RWPE2 (cell line): ENCODE data around the gene HHATL.

Experiments used
- ATAC-seq: fragments of 200-7000 bp; cut with Tn5 transposase; 3 replicates; pipeline ENCODE4 v1.9.1; 2021; ENCODE audit warnings: low read depth
- DNase-seq: peaks from one replicate; pipeline ENCODE4 v3.0.0-alpha.2; 2020; ENCODE audit warnings: low spot score
- H3K27ac ChIP-seq: fragments of 450-650 bp; 2 replicates; pipeline ENCODE4 v1.5.1; 2017; ENCODE audit warnings: mild to moderate bottlenecking; ENCODE audit not compliant: poor library complexity, severe bottlenecking
- H3K27me3 ChIP-seq: fragments of 250-450 bp; sonication (Bioruptor Pico); 2 replicates; pipeline ENCODE4 v1.5.1; 2021; ENCODE audit warnings: mild to moderate bottlenecking, moderate library complexity; ENCODE audit not compliant: insufficient read depth, poor library complexity, severe bottlenecking
- H3K36me3 ChIP-seq: fragments of 250-450 bp; sonication (Bioruptor Pico); 2 replicates; pipeline ENCODE4 v1.5.1; 2020; ENCODE audit warnings: low read depth, mild to moderate bottlenecking, moderate library complexity
- H3K4me1 ChIP-seq: fragments of 250-450 bp; sonication (Bioruptor Pico); 2 replicates; pipeline ENCODE4 v1.5.1; 2021; ENCODE audit warnings: mild to moderate bottlenecking, moderate library complexity; ENCODE audit not compliant: insufficient read depth, poor library complexity, severe bottlenecking
- H3K4me3 ChIP-seq: fragments of 250-450 bp; sonication (Bioruptor Pico); 2 replicates; pipeline ENCODE4 v1.5.1; 2021; ENCODE audit warnings: mild to moderate bottlenecking, moderate library complexity; ENCODE audit not compliant: severe bottlenecking
- H3K9me3 ChIP-seq: fragments of 250-450 bp; sonication (Bioruptor Pico); 2 replicates; pipeline ENCODE4 v1.5.1; 2021; ENCODE audit warnings: mild to moderate bottlenecking, moderate library complexity; ENCODE audit not compliant: severe bottlenecking
- TF ChIP-seq, protein P1 (sequence below): fragments of 450-650 bp; IDR thresholded peaks from one replicate; pipeline ENCODE4 v1.5.1; 2017; ENCODE audit warnings: mild to moderate bottlenecking, moderate library complexity; ENCODE audit not compliant: poor library complexity, severe bottlenecking

HHATL gene

DNA sequence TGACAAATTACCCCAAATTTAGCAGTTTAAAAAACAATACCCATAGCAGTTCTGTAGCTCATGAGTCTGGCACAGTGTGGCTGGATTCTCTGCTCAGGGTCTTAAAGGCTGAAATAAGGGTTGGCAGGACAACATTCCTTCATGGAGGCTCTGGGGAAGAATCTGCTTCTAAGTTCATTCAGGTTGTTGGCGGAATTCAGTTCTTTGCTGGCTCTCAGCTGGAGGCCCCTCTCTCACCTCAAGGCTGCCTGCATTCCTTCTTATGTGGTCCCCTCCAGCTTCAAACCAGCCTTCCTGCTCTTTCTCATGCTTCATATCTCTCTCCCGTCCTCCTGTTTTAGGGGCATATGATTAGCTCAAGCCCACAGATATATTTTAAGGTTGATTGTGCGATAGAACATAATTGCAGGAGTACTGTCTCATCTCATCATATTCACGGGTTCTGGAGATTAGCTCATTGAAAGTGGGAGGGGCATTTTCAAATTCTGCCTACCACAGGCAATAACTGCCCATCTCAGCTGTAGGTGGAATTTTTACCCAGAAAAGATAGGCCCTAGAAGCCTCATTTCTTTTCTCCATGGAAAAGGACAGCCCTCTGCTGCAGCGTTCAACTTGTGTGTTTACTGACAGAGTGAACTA, 54.7 kb downstream of the HHATL start:
- TF ChIP-seq, protein P1, sequence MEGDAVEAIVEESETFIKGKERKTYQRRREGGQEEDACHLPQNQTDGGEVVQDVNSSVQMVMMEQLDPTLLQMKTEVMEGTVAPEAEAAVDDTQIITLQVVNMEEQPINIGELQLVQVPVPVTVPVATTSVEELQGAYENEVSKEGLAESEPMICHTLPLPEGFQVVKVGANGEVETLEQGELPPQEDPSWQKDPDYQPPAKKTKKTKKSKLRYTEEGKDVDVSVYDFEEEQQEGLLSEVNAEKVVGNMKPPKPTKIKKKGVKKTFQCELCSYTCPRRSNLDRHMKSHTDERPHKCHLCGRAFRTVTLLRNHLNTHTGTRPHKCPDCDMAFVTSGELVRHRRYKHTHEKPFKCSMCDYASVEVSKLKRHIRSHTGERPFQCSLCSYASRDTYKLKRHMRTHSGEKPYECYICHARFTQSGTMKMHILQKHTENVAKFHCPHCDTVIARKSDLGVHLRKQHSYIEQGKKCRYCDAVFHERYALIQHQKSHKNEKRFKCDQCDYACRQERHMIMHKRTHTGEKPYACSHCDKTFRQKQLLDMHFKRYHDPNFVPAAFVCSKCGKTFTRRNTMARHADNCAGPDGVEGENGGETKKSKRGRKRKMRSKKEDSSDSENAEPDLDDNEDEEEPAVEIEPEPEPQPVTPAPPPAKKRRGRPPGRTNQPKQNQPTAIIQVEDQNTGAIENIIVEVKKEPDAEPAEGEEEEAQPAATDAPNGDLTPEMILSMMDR: no peak
- peaks cover 20% of the 10 kb centered on the region for H3K4me1 ChIP-seq
- no peak for DNase-seq
- H3K4me3 ChIP-seq: no peak overlapping the region
- no peak overlapping the region for H3K27ac ChIP-seq
- ATAC-seq: no peak
- no peaks in the 10 kb centered on the region for H3K27me3 ChIP-seq
- peaks cover 45% of the 10 kb centered on the region for H3K36me3 ChIP-seq
- H3K9me3 ChIP-seq: no peaks in the 10 kb centered on the region
